Neural progenitor cell (in vitro differentiated cells): ENCODE data around the gene IGSF21. TPM values are rescaled to one million over a fixed set of nuclear protein-coding genes. Genes with fewer than 3 reads are reported as not detected.

ENCODE experiments used
- DNase-seq: peaks from one replicate; pipeline ENCODE4 v3.0.0-alpha.2; 2016; ENCODE audit warnings: low spot score
- H2AFZ ChIP-seq: fragments of 200-600 bp; sonication (generic); replicated peaks from 2 replicates; pipeline ENCODE4 v1.6.1; 2016; ENCODE audit warnings: antibody characterized with exemption
- H3F3A ChIP-seq: fragments of 200-600 bp; sonication (generic); 2 replicates; pipeline ENCODE4 v1.6.1; 2016; ENCODE audit warnings: antibody characterized with exemption, low read depth
- H3K27ac ChIP-seq: fragments of 200-600 bp; sonication (generic); 2 replicates; pipeline ENCODE4 v1.5.1; 2016; ENCODE audit warnings: mild to moderate bottlenecking
- H3K27me3 ChIP-seq: fragments of 200-600 bp; sonication (generic); 2 replicates; pipeline ENCODE4 v1.6.1; 2016; ENCODE audit warnings: mild to moderate bottlenecking, moderate library complexity
- H3K36me3 ChIP-seq: fragments of 200-600 bp; sonication (generic); 2 replicates; pipeline ENCODE4 v1.5.1; 2016
- H3K4me1 ChIP-seq: fragments of 200-600 bp; sonication (generic); 2 replicates; pipeline ENCODE4 v1.6.1; 2016; ENCODE audit warnings: mixed run types
- H3K4me2 ChIP-seq: fragments of 200-600 bp; sonication (generic); 2 replicates; pipeline ENCODE4 v1.6.1; 2016
- H3K4me3 ChIP-seq: fragments of 200-600 bp; sonication (generic); 2 replicates; pipeline ENCODE4 v1.5.1; 2016
- H3K79me2 ChIP-seq: fragments of 200-600 bp; sonication (generic); 2 replicates; pipeline ENCODE4 v1.6.1; 2016; ENCODE audit warnings: low read depth
- H3K9ac ChIP-seq: fragments of 200-600 bp; sonication (generic); 2 replicates; pipeline ENCODE4 v1.6.1; 2016
- H3K9me3 ChIP-seq: fragments of 200-600 bp; sonication (generic); 2 replicates; pipeline ENCODE4 v1.5.1; 2016; ENCODE audit warnings: low read depth
- H4K20me1 ChIP-seq: fragments of 200-600 bp; sonication (generic); 2 replicates; pipeline ENCODE4 v1.6.1; 2016; ENCODE audit warnings: low read depth
- H3K27ac Mint-ChIP-seq: 3 replicates; pipeline ENCODE4 v1.8.0; 2021; ENCODE audit warnings: mixed read lengths
- H3K27me3 Mint-ChIP-seq: 2 replicates; pipeline ENCODE4 v1.8.0; 2022; ENCODE audit warnings: low read depth, mild to moderate bottlenecking, inconsistent platforms, moderate library complexity, mixed read lengths; ENCODE audit not compliant: insufficient read depth
- H3K36me3 Mint-ChIP-seq: 3 replicates; pipeline ENCODE4 v1.8.0; 2021; ENCODE audit warnings: mixed read lengths
- H3K4me1 Mint-ChIP-seq: 3 replicates; pipeline ENCODE4 v1.8.0; 2021; ENCODE audit warnings: mixed read lengths
- H3K4me3 Mint-ChIP-seq: 3 replicates; pipeline ENCODE4 v1.8.0; 2021; ENCODE audit warnings: mild to moderate bottlenecking, moderate library complexity, mixed read lengths
- H3K9me3 Mint-ChIP-seq: 3 replicates; pipeline ENCODE4 v1.8.0; 2020; ENCODE audit warnings: mixed read lengths
- EZH2 ChIP-seq: fragments of 200-600 bp; sonication (generic); IDR thresholded peaks from 2 replicates; pipeline ENCODE4 v1.6.1; 2017; ENCODE audit warnings: antibody characterized with exemption, mild to moderate bottlenecking, moderate library complexity
- EZH2phosphoT487 ChIP-seq: fragments of 200-600 bp; sonication (generic); IDR thresholded peaks from 2 replicates; pipeline ENCODE4 v1.6.1; 2017; ENCODE audit warnings: antibody characterized with exemption
- total RNA-seq: library from RNA; depleted of rRNA; stranded (reverse); fragments of >200 nt; gene quantifications from 2 replicates; pipeline ENCODE4 v1.2.3, GENCODE V29; 2015; ENCODE audit warnings: low replicate concordance
- TF ChIP-seq, protein P1 (sequence below): fragments of 200-600 bp; sonication (generic); IDR thresholded peaks from 2 replicates; pipeline ENCODE4 v1.5.1; 2017; ENCODE audit warnings: antibody characterized with exemption, mild to moderate bottlenecking

Gene IGSF21
- total RNA-seq, 1 donor from 2014 or later, result 1.7 TPM

DNA sequence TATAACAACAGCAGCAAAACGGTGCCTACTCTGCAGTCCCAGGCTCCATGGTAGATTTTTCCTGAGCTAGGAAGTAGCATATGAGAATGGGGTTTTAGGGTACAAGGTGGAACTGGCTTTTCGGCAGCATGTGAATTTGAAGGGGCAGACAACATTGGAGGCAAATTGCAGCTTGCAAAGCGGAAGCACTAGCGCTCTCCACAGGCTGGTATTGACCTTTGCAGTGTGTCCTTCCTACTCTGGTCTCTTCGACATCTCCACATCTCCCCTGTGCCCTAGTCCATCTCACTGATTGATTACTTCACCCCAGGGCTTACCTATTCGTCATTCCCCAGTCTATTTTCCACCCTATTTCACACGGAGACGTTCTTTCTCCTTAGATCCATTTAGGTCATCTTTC is 13.0 kb downstream of the IGSF21 start:
- no peaks in the 10 kb centered on the region for H3F3A ChIP-seq
- H4K20me1 ChIP-seq, result peaks cover 5% of the 10 kb centered on the region
- no peak overlapping the region for H2AFZ ChIP-seq
- H3K36me3 ChIP-seq, result no peaks in the 10 kb centered on the region
- TF ChIP-seq EZH2 (no peak), EZH2phosphoT487 (no peak)
- TF ChIP-seq, protein P1, sequence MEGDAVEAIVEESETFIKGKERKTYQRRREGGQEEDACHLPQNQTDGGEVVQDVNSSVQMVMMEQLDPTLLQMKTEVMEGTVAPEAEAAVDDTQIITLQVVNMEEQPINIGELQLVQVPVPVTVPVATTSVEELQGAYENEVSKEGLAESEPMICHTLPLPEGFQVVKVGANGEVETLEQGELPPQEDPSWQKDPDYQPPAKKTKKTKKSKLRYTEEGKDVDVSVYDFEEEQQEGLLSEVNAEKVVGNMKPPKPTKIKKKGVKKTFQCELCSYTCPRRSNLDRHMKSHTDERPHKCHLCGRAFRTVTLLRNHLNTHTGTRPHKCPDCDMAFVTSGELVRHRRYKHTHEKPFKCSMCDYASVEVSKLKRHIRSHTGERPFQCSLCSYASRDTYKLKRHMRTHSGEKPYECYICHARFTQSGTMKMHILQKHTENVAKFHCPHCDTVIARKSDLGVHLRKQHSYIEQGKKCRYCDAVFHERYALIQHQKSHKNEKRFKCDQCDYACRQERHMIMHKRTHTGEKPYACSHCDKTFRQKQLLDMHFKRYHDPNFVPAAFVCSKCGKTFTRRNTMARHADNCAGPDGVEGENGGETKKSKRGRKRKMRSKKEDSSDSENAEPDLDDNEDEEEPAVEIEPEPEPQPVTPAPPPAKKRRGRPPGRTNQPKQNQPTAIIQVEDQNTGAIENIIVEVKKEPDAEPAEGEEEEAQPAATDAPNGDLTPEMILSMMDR, result no peak
- no peak overlapping the region for H3K4me3 ChIP-seq
- H3K27ac Mint-ChIP-seq, result no peak overlapping the region
- H3K79me2 ChIP-seq, result no peaks in the 10 kb centered on the region
- H3K4me2 ChIP-seq, result no peak overlapping the region
- no peak overlapping the region for H3K9ac ChIP-seq
- H3K4me1 Mint-ChIP-seq, result no peaks in the 10 kb centered on the region
- peaks cover 19% of the 10 kb centered on the region for H3K27me3 Mint-ChIP-seq
- H3K9me3 ChIP-seq, result no peaks in the 10 kb centered on the region
- H3K9me3 Mint-ChIP-seq, result no peaks in the 10 kb centered on the region
- no peaks in the 10 kb centered on the region for H3K36me3 Mint-ChIP-seq
- no peak overlapping the region for H3K27ac ChIP-seq
- DNase-seq, result no peak
- H3K4me3 Mint-ChIP-seq, result no peak overlapping the region
- no peaks in the 10 kb centered on the region for H3K27me3 ChIP-seq
- H3K4me1 ChIP-seq, result peaks cover 13% of the 10 kb centered on the region

DNA sequence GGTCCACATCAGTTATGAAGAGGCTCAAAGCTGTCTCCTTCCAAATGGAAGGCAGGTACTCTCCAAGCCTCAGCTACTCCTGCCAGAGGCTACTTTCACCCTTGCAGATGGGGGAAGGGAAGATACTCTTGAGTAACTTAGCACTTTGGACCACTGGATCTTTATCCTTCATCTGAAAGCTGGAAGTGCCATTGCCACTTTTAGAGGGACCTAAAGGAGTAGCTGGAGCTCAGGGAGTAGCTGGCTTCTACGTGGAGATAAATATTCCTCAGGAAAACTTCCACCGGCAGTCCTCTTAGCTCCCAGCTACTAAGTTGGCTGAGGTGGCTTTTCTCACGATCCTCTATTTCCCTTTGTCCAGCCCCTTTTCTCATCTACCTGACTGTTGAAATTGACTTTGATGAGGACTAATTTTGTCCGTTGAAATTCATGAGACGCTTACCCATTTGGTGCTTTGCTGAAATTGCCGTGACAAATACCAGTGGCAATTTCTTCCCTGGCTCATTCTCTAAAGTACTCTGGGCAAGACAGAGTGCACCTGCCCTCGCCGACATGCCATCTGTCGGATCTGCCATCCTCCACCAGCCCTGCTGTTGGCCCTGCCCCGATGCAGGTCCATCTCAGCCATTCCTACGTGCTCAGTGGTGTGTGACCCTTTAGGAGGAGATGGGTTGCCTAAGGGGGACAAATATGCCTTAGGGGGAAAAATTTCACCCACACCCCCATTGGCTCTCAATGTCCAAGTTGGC is 13.6 kb downstream of the IGSF21 start:
- H3K9me3 Mint-ChIP-seq, result no peaks in the 10 kb centered on the region
- H3K79me2 ChIP-seq, result no peaks in the 10 kb centered on the region
- H4K20me1 ChIP-seq, result peaks cover 5% of the 10 kb centered on the region
- peaks cover 13% of the 10 kb centered on the region for H3K4me1 ChIP-seq
- no peak overlapping the region for H3K27ac Mint-ChIP-seq
- no peaks in the 10 kb centered on the region for H3F3A ChIP-seq
- TF ChIP-seq EZH2 (no peak), EZH2phosphoT487 (no peak)
- TF ChIP-seq, protein P1, result no peak
- no peaks in the 10 kb centered on the region for H3K4me1 Mint-ChIP-seq
- no peak overlapping the region for H3K4me3 Mint-ChIP-seq
- no peak overlapping the region for H3K4me2 ChIP-seq
- no peak overlapping the region for H3K27ac ChIP-seq
- H3K36me3 ChIP-seq, result no peaks in the 10 kb centered on the region
- no peaks in the 10 kb centered on the region for H3K36me3 Mint-ChIP-seq
- peaks cover 20% of the 10 kb centered on the region for H3K27me3 Mint-ChIP-seq
- H3K4me3 ChIP-seq, result no peak overlapping the region
- no peaks in the 10 kb centered on the region for H3K27me3 ChIP-seq
- no peak overlapping the region for H3K9ac ChIP-seq
- no peak overlapping the region for H2AFZ ChIP-seq
- no peak for DNase-seq
- no peaks in the 10 kb centered on the region for H3K9me3 ChIP-seq

DNA sequence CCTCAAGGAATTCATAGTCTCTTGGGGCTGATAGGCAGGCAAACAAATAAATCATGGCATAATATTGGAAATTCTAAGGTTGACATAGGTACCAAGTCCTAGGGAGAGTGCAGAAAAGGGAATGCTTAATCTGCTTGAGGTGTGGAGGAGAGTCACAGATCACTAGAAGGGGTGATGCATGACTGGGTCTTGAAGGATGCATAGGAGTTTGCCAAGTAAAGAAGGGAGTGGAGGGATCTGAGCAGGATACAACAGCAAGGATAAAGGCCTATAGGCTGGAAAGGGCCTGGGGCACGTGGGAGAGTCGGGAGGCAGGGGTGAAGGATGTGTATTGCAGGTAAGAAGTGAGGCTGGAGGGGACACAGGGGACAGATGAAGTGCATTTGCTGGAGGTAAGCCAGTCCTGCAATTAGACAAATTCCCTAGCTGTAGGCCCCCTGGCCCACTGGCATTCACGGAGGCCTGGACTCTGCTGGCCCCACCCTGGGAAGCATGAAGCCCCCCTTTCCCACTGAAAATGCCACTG is 15.9 kb downstream of the IGSF21 start:
- no peaks in the 10 kb centered on the region for H3K36me3 Mint-ChIP-seq
- no peaks in the 10 kb centered on the region for H3K36me3 ChIP-seq
- no peaks in the 10 kb centered on the region for H3F3A ChIP-seq
- H3K9ac ChIP-seq, result no peak overlapping the region
- no peaks in the 10 kb centered on the region for H3K79me2 ChIP-seq
- no peaks in the 10 kb centered on the region for H3K9me3 Mint-ChIP-seq
- no peaks in the 10 kb centered on the region for H3K27me3 ChIP-seq
- H3K27me3 Mint-ChIP-seq, result peaks cover 19% of the 10 kb centered on the region
- TF ChIP-seq, protein P1, result no peak
- no peak for TF ChIP-seq EZH2phosphoT487
- no peak for TF ChIP-seq EZH2
- H3K4me3 ChIP-seq, result no peak overlapping the region
- H3K9me3 ChIP-seq, result no peaks in the 10 kb centered on the region
- no peaks in the 10 kb centered on the region for H4K20me1 ChIP-seq
- no peak overlapping the region for H3K27ac Mint-ChIP-seq
- no peaks in the 10 kb centered on the region for H3K4me1 ChIP-seq
- DNase-seq, result no peak
- H3K4me3 Mint-ChIP-seq, result no peak overlapping the region
- no peak overlapping the region for H2AFZ ChIP-seq
- no peak overlapping the region for H3K27ac ChIP-seq
- no peaks in the 10 kb centered on the region for H3K4me1 Mint-ChIP-seq
- no peak overlapping the region for H3K4me2 ChIP-seq
